ENCODE measurements around the gene MACROD2.
"Not testable (repeated sequence)": the region's sequence is repeated elsewhere in the genome, so short reads cannot be mapped to it uniquely, and the experiment has no call there.

The MACROD2 gene

DNA sequence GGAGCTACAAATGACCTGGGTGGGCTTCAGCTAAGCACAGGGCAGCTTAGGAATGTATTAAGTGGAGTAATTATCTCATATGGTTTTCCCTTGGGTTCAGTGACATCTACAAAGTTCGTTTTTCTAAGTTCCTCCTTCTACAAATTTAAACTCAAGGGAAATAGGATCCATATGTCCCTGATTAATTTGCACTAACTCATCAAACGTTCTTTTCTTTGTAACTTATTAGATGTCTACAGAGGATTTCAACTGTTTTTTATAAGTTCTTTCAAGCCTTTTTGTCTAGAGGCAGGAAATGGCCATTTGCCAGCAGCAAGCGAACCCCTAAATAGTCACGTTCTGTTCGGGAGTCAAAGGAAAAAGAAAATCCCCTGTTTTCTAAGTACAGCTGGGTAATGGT, 1517.6 kb downstream of the MACROD2 start:
- DNase-seq = no peak

DNA sequence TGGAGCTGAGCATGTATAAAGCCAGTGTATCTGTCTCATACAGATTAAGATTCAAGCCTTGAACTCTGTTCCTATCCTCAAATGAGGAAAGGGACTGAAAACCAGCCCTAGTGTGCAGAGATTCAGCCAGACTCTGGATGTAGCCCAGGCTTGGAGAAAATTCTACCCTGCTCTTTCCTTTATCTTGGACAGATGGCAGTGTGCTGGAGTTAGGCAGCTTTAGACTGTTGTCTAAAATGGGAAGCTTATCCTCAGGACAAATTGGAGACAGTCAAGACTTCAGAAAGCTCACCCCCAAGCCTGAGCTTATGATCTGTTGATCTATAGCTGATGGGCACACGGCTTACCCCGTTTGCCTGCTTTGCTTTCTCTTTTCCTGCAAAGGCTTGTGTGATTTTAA, 1520.4 kb downstream of the MACROD2 start:
- no peak for DNase-seq

DNA sequence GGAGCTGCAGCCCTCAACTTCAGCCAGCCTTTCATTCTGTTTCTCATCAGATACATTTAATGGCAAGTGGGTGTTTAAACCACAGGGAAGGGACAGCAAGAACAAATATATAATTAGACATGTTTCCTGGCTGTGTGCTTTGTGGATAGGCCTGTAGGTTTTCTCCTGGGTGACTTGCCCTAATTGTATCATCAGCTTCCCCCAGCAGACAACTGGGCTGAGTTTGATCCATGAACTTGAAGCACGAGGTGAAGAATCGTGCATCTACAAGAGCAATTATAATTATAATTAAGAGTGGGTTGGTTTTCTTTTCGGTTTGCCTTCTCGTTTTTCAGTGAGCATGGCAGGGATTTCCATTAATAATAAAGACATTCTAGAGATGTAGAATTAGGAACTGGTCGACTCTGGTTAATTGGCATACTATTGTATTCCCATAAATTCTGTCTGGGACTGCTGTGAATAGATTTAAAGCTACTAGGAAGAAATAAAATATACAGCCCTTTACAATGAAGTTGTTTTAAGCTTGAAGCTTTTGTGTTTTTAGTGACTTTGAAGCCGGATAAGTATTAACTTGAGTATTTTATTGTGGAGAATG, 1525.7 kb downstream of the MACROD2 start:
- no peak for DNase-seq

DNA sequence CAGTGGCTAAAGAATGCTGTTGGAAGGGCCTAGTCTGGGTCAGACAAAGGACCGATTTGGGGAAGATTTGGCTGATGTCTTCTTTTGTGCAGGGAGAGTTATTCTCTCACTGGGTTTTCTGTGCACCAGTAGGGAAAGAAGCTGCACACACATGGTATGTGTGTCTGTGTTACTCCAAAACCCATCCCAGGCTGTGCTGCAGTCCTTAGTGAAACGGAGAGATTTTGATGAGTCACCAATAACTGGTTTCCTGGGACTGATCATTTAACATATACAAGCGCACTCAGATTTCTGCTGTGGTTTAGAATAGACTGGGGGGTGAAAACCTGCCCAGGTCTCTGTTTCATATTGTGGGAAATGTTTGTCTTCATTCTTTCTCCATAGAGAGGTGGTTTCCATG, 1528.1 kb downstream of the MACROD2 start:
- DNase-seq = no peak

DNA sequence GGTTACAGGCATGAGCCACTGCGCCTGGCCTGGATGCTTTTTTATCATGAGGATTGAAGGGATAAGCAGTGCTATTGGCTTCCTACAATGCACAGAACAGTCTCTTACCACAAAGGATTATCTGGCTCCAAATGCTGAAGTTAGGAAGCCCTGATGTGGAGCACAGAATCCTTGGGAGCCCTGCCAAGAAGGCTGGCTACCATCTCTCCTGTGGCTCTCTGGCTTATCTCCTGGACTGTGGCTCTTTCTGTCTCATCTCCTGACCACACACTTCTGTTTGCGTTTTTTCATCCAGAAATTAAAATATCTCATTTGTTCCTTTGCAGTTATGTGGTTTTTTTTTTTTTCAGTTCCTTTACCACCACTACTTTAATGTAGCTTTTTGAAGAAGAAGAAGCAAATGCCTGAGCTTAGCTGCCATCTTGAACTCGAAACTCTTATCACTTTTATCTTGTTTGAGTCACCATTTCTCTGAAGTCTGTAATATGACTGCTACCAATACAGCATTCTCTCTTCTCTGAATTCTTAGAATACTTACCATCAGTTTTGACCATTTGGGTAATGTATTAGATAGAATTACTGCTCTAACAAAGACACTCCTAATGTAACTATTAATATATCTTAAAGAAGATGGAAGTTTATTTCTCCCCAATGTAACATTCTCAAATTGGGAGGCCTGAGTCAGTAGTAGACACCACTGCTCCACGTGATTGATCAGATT, 1533.2 kb downstream of the MACROD2 start:
- DNase-seq = no peak

DNA sequence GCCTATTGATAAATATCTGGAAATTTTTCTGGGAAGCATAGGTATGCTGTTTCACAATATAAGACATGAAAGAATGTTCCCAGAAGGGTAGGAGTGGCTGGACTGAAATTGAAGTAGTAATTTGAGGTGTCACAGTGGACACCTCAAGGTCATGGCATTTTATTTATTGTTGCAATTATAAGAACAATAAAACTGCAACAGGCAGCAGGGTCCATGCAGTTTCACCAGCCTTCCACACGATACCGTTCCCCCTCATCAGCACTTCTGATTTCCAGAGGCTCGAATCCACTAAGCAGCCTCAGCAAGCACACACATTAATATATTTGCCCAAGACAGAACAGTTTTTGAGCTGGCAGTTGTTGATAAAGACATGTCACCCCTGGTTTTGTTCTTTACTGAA, 1540.5 kb downstream of the MACROD2 start:
- DNase-seq = no peak

DNA sequence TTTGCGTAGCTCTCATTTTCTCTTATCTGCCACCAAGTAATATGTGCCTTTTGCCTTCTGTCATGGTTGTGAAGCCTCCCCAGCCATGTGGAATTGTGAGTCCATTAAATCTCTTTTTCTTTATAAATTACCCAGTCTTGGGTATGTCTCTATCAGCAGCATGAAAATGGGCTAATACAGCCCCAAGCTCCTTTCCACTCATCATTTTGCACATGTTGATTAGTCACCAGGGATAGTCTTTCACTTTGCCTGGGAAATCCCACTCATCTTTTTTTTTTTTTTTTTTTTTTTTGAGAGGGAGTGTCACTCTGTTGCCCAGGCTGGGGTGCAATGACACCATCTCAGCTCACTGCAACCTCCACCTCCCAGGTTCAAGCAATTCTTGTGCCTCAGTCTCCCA, 1541.9 kb downstream of the MACROD2 start:
- not testable (repeated sequence) for DNase-seq

DNA sequence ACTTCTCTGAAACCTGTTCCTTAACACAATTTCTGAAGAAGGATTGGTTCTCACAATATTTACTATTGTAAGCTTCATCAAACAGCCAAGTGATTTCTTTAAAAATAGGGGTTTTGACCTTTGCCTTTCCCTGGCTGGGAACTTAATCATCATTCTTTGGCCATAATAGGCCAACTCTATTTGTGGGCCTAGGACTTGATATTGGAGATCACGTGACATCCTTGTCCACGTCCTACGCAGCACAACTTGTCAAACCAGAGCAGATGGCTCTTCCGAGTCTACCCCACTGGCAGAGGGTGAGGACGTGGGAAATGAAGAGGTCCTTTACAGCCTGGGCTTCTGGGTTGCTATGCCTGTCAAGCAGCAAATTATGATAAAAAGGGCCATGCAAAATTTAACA, 1547.3 kb downstream of the MACROD2 start:
- no peak for DNase-seq

DNA sequence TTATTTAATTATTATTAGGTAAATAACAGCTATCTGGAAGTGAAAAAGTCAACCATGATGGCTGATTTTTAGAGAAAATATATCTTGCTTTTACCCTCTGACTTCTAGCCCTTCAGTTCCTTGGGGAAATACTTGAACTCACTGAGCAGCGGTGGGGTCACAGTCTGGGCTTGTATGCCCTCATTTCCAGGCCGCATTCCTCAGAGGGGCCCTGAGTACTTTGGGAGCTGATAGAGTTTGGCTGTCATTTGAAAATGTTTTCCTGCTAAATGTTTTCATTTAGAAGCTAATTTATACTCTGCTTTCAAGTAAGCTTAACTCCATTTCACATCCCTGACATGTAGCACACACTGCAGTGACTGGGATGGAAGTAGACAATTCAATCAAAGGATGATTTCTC, 1549.4 kb downstream of the MACROD2 start:
- no peak for DNase-seq

DNA sequence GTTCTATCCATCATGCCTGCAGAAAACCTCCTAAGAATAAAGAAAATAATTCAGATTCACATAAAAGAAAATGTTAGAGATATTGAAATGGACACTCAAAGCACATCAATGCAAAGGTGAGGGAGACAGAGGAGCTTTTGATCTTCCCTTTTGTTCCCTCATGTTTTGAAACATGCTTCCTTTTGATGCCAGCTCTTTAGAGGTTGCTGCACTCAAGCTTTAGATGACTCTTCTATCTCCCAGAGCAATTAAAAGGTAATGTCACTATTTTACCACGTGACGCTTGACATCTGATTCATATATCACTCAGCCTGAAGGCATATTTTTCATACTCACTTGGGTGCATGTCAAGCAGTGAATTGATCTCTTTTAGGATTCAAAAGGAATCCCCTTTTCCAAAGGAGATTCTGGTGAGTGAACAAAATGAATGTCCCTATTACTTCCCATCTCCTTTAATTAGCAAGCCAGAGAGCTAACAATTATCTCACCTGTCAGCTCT, 1551.3 kb downstream of the MACROD2 start:
- peak; percentile 5 for DNase-seq

DNA sequence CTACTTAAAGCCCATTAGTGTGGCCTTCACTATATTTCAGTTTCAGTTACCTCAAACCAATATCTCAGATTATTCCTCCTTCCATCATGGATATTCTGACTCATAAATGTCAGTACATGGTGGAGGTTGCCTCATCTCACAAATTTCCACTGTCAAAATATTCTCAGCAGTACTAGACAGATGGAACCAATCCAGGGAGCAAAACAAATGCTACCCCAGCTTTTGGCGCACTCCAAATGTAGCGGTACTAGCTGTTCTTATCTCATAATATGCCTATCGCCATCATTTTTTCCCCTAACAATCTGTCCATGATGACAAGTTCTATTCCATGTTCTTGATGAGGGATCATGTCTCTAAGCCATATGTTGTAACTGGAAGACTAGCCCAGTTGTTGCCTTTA, 1551.8 kb downstream of the MACROD2 start:
- DNase-seq = no peak

DNA sequence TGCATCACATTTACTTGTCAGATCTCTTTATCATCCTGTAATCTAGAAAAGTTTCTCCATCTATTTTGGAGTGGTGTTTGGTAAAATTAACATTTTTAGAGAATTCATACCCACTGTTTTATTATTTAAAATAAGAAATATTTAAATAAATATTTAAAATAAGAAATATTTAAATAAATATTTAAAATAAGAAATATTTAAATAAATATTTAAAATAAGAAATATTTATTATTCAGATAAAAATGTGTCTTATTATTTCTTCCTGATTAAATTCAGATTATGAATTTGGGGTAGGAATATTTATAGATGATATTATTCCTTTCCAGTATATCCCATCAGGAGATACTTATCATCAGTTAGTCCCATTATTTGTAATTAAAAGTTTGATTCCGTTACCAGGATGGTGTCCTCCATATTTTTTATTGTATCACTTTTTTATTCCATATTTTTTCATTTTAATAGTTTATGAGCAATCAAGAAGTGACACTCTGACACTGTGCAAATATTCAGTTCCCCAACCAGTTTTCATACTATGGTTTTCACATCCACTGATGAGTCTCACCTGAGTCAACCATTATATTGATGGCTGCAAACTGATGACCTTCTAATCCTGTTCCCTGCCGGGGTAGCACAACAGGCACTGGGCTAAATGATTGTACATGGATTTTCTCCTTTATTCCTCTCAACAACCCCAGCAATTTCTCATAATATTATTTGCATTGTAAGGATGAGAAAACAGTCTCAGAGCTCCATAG, 1555.0 kb downstream of the MACROD2 start:
- DNase-seq = no peak

DNA sequence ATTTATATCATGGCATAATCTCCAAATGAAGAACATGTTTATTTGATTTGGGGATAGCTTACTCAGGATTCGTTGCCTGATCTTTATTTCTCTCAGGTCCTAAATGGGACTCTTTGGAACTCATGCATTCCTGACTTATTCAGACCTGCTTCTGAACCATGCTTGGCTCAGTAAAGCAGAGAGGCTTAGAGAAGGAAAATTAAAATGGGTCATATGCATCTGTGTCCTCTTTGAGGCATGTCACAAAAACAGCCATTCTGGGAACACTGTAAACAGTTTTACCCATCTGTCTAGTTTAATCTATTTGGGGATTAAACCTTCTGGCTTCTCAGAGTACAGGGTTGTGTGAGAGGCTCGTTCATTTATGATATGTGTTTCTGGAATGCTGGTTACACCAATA, 1560.6 kb downstream of the MACROD2 start:
- no peak for DNase-seq

DNA sequence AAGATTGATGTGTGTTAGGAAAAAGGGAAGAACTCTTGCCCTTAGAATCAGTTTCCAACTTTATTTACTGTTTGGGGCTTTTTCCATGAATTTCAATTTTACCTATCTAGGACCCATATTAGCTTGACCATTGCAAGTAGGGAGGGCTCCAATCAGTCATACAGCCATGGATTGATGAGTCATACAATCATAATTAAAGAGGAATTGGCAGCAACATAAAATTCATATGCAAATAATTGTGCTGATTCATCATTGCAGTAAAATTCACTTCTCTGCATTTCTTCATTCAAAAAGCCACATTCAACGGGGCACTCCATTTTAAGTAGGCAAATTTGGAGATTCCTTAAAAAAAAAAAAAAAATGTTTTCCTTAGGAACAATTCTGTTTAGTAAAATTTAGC, 1561.6 kb downstream of the MACROD2 start:
- no peak for DNase-seq

DNA sequence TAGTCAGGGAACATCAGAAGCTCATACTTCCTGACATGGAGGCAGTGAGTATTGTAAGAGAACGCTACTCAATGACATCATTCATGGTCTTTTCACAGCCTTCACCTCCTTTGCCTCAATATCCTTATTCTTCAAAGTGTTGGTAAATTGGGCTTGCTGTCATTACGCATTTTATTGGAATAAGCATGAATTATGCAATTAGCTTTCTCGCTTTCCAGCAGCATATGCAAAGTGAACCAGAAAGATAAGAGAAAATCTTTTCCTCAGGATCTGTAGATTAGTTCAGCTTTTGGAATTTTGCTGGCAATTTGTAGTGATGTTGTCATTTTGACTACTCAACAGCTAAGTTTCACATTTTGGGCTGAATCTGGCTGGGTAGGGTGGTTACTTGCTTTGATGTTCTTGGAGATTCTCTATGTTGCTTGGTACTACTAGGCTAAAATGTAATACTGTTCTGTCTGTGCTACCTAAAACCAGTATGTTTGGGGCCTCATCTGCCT, 1565.8 kb downstream of the MACROD2 start:
- no peak for DNase-seq

DNA sequence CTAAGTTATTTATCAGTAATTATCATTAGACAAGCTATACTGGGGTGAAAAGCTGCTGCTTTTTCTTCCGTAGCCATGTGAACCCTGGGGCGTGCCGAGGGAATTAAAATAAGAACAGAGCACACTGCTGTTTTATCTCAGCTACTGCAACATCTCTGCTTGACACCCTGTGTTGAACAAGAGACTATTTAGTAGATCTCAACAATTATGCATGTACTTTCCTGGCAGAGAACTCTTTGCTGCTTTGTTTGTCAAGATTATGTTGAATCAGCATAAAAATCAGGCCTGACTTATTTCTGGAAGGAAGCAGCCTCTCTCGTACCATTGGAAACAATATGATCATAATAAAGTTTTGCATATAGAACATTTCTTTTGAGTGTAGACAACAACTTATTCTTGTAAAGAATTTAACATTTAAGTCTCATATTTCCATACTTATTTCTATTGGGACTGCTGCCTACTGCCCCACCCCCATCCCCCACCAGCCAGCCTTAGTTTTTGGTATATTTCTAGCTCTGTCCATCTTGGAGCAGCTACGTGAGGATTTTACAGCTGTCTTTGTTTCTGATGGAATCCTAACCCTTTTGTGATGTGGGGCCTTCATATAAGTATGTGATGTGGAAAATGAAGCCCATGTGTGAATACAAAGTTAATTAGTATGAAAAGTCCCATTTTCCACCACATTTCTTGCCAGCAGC, 1566.5 kb downstream of the MACROD2 start:
- no peak for DNase-seq

DNA sequence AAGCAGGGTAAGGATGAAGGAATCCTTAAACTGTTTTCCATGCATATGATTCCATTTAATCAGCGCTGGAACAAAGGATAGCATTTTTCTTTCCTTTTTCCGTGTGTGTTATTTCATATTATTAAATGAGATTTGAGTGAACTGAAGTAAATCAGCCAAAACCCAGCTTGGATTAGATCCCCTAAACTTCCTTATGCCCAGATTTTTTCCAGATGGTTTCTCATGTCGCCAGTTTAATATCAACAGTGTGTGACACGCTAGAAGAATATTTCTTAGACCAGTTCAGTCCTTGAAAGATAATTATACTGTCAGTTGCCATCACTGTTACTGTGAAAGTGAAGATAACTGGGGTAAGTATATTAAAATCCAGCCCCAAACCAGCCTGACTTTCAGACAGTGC, 1568.5 kb downstream of the MACROD2 start:
- DNase-seq = no peak

DNA sequence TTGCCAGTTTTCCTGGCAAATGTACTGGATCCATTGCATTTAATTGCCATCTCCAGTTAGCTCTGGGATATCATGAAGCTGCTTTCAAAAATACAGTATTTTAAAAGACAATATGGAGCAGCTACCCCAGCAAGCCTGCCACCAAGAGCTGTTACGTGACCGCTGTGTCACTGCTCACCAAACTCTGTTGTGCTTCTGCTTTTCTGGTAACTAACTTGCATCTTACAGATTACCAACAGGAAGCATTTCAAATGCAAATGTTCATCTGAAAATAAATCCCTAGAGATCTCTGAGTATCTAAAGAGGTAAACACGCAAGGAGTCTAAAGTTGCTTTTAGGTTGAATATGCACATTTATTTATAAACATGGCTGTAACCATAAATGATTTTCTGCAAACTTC, 1569.7 kb downstream of the MACROD2 start:
- DNase-seq = no peak

DNA sequence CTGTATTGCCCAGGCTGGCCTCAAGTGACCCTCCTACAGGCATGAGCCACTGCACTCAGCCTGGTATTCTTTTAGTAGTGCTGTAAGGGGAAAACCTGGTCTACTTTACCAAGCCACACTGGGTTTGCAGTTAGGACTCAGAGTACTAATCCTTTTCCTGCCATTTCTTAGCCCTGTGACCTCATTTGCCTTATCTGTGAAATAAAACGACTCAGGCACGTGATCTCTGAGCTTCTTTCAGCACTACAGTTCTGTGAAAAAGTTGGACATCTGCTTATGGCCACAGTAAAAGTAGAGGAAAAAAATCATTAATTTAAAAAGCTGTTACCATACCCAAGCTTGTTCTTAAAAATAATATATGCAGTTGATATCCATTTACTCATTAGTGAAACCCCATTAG, 1570.5 kb downstream of the MACROD2 start:
- DNase-seq = no peak

DNA sequence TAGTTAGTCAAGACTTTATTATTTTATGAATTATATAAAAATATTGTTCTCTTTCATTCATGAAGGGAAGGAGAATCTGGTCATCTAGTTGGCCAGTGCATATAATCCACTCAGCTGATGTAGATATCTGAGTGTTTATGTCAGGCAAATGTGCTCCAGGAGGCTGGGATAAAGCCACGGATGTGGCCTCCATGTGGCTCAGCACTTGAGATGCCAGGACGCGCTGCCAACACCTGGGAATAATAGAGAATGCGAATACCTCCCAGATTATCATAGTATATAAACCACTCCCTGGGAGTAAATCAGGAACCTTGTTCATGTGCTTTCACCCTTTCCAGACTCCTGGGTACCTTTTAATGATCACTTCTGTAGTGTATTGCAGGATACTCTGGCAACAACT, 1571.9 kb downstream of the MACROD2 start:
- no peak for DNase-seq

DNA sequence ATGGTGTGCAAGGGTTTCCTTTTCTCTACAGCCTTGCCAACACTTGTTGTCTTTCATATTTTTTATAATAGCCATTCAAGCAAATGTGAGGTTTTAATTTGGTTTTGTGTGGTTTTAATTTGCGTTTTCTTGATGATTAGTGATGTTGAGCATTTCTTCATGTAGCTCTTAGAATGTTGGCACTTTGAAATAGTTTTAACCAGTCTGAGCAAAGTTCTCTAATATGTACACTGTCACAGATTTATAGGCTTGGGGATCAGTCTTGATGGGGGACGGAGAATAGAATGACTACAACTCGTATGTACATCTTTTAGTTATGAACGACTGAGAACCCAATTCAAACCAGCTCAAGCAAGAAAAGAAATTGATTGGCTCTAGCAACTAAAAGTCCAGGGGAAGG, 1574.8 kb downstream of the MACROD2 start:
- DNase-seq = no peak

DNA sequence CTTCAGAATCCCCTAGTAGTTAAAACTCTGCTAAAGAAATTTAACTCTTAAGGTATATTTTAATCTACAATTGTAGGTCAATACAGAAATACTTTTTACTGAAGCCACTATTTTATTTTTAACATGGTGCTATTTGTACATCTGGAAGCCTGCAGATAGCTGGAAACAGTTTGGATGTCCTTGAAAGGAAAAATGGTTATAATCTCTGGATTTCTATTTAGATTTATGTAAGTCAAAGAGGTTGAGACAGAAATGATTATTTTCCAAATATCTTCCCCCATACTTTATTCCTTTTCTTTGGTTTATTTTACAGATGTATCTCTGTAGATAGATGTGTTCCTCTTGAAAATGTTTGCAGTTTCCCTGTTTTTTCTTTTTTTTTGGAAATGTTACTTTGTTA, 1575.7 kb downstream of the MACROD2 start:
- DNase-seq = no peak

DNA sequence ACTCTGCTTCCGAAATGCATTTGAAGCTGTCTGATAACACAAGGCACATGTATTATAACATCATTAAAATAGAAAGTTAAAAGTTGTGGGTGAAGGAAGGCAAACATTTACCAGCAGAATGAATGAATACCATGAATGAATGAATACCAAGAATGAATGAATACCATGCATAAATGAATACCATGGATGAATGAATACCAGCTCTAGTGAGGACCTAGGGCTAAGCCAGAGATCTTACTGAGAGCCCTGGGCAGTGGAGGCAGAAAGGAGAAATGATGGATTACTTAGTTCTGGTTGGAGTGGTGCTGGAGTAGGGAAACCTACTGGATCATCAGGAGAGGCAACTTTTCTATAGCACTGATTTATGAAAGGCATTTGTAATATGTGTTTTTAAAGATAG, 1579.9 kb downstream of the MACROD2 start:
- no peak for DNase-seq
